Esophagus squamous epithelium (tissue), 4 donors: Measurements from ENCODE around the gene LIM2.

Experiments used
- CTCF ChIP-seq, 6 experiments: fragments of 450-650 bp in 4 of 6; fragments of 200-600 bp in 2 of 6; sonication (generic) in 2 of 6; IDR thresholded peaks; one replicate each; pipeline ENCODE4 v1.5.1; 2016 to 2019; ENCODE audit warnings: antibody characterized with exemption in 6 of 6, mild to moderate bottlenecking in 4 of 6, moderate library complexity in 4 of 6
- POLR2A ChIP-seq, 4 donors: fragments of 450-650 bp; IDR thresholded peaks; one replicate each; pipeline ENCODE4 v1.6.1; 2017; ENCODE audit warnings: antibody characterized with exemption in 4 of 4, mild to moderate bottlenecking in 4 of 4, moderate library complexity in 3 of 4

- TF ChIP-seq CTCF (IDR thresholded peaks at IDR 0.05) = no peak
- TF ChIP-seq POLR2A (IDR thresholded peaks at IDR 0.05) = no peak
These were observed 23.4 kb upstream of the LIM2 start for GRCh38 chr19:51410950-51411748.
